NT2/D1 (cell line): ENCODE data around the gene PTPRN2.

ENCODE experiments used
- SUZ12 ChIP-seq: IDR thresholded peaks from 2 replicates; pipeline ENCODE4 v1.6.1; 2011; ENCODE audit not compliant: insufficient read length, insufficient read depth; ENCODE audit errors: extremely low read depth
- YY1 ChIP-seq: IDR thresholded peaks from 2 replicates; pipeline ENCODE4 v1.6.1; 2011; ENCODE audit not compliant: insufficient read length, insufficient read depth
- ZNF274 ChIP-seq: IDR thresholded peaks from 2 replicates; pipeline ENCODE4 v1.6.1; 2011; ENCODE audit warnings: mild to moderate bottlenecking, low read depth, low read length

GRCh38 chr7:158228131-158228530 is 359.5 kb downstream of the PTPRN2 start:
- no peak for TF ChIP-seq YY1
- TF ChIP-seq ZNF274, result no peak
- no peak for TF ChIP-seq SUZ12
